ENCODE measurements around the gene LMX1B. TPM values are rescaled to one million over a fixed set of nuclear protein-coding genes. Genes with fewer than 3 reads are reported as not detected.
"Not testable (repeated sequence)": the region's sequence is repeated elsewhere in the genome, so short reads cannot be mapped to it uniquely, and the experiment has no call there.

Gene LMX1B
- total RNA-seq, 8 experiments from 2014 or later = 0.05 to 3.2 (median 0.25) TPM; not detected in 2

DNA sequence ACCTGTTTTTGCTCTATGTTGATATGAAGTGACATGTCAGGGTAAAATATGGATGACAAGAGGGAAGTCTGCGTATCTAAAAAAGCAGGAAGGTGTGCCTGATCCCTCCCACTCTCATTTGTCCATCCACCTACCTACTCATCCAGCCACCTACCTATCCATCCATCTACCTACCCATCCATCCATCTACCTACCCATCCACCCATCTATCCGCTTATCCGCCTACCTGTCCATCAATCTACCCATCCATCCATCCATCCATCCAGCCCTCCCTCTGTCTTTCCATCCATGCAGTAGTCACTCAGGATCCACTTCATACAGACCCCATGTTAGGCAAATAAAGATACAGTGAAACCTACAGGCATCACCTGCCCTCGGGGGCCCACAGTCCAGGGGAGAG is 32.4 kb downstream of the LMX1B start:
- 52 to 67% (median 65%) methylated on average over 1 to 4 of the region's 4 CpGs; no CpG with 5 or more reads in 5 of the 10 experiments for WGBS, 10 experiments
- no peak for ATAC-seq (replicated peaks in 6 of 8)
- in situ Hi-C loops (cut with MboI; ENCODE audit: low pct_unique_long_range_greater_than_20kb in 2 of 9, low sequenced_read_pairs in 9 of 9, unreplicated experiment in 9 of 9) = no loop called here
- H3K4me1 ChIP-seq (replicated peaks in 1 of 2) = peaks cover 32 to 34% of the 10 kb centered on the region in 2 donors
- no peak overlapping the region for H3K4me3 ChIP-seq
- H3K27ac ChIP-seq = no peak overlapping the region

GRCh38 chr9:126647585-126648411 is 34.1 kb downstream of the LMX1B start:
- H3K4me1 ChIP-seq (replicated peaks in 1 of 2) = peaks cover 46 to 49% of the 10 kb centered on the region in 2 donors
- WGBS, 10 experiments = 10 to 49% (median 24%) methylated on average over 1 to 10 of the region's 16 CpGs; no CpG with 5 or more reads in 1 of the 10 experiments
- H3K27ac ChIP-seq = no peak overlapping the region
- ATAC-seq (replicated peaks in 6 of 8) = peak; percentile 6 to 89 (median 44)
- no peak overlapping the region for H3K4me3 ChIP-seq
- in situ Hi-C loops (cut with MboI; ENCODE audit: low pct_unique_long_range_greater_than_20kb in 2 of 9, low sequenced_read_pairs in 9 of 9, unreplicated experiment in 9 of 9) = no loop called here

DNA sequence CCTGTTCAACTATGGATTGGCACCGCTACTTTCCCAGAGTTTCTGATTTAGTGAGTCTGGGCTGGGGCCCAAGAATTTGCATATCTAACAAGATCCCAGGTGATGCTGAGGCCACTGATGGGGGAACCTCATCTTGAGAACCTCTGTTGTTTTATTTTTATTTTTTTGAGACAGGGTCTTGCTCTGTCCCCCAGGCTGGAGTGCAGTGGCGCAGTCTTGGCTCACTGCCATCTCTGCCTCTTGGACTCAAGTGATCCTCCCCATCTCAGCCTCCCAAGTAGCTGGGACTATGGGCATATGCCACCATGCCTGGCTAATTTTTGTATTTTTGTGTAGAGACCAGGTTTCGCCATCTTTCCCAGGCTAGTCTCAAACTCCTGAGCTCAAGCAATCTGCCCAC is 35.7 kb downstream of the LMX1B start:
- ATAC-seq (replicated peaks in 6 of 8) = no peak
- Histone ChIP-seq H3K4me1 (replicated peaks in 1 of 2) (peaks cover 45 to 49% of the 10 kb centered on the region in 2 donors), H3K27ac (no peak overlapping the region), H3K4me3 (no peak overlapping the region)
- in situ Hi-C loops (cut with MboI; ENCODE audit: low pct_unique_long_range_greater_than_20kb in 2 of 9, low sequenced_read_pairs in 9 of 9, unreplicated experiment in 9 of 9) = no loop called here
- WGBS, 10 experiments = 29 to 100% (median 90%) methylated on average over 1 to 3 of the region's 3 CpGs; no CpG with 5 or more reads in 3 of the 10 experiments

- WGBS, 10 experiments = 10 to 90% (median 35%) methylated on average over 1 to 13 of the region's 24 CpGs; no CpG with 5 or more reads in 1 of the 10 experiments
- H3K27ac ChIP-seq = peak overlapping the region in 1 of 2 donors; percentile 3
- peaks cover 45 to 49% of the 10 kb centered on the region in 2 donors for H3K4me1 ChIP-seq (replicated peaks in 1 of 2)
- H3K4me3 ChIP-seq = no peak overlapping the region
- ATAC-seq (replicated peaks in 6 of 8) = peak in 5 of 8 experiments; percentile 77 to 86 (median 84)
- in situ Hi-C loops (cut with MboI; ENCODE audit: low pct_unique_long_range_greater_than_20kb in 2 of 9, low sequenced_read_pairs in 9 of 9, unreplicated experiment in 9 of 9) = no loop called here
Measured at GRCh38 chr9:126650404-126651341, 36.9 kb downstream of the LMX1B start.

GRCh38 chr9:126652140-126652582 is 38.4 kb downstream of the LMX1B start:
- Histone ChIP-seq H3K27ac (no peak overlapping the region), H3K4me3 (no peak overlapping the region), H3K4me1 (replicated peaks in 1 of 2) (peaks cover 45 to 46% of the 10 kb centered on the region in 2 donors)
- WGBS, 10 experiments = 0 to 10% methylated on average over 2 of the region's 18 CpGs; no CpG with 5 or more reads in 8 of the 10 experiments
- no peak for ATAC-seq (replicated peaks in 6 of 8)
- in situ Hi-C loops (cut with MboI; ENCODE audit: low pct_unique_long_range_greater_than_20kb in 2 of 9, low sequenced_read_pairs in 9 of 9, unreplicated experiment in 9 of 9) = no loop called here

DNA sequence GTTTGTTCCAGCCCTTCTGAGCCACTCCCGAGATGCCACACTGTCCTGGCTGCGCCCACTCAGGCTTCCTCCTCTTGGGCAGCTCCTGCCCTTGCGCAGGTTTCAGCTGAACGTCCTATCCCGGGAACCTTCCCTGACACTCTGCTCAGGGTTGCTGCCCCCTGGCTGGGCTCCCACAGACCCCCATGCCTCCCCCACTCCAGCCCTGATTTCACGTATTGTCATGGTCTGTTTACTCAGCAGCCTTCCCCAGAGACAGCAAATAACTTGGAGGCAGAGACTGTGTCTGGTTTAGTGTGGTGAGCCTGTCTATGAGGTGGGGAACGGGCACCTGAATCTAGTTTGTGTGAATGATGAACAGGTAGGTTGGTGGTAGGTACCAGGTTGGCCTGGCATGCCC is 40.4 kb downstream of the LMX1B start:
- peaks cover 36 to 38% of the 10 kb centered on the region in 2 donors for H3K4me1 ChIP-seq (replicated peaks in 1 of 2)
- WGBS, 10 experiments = 40 to 100% (median 44%) methylated on average over 1 to 5 of the region's 7 CpGs; no CpG with 5 or more reads in 7 of the 10 experiments

GRCh38 chr9:126656214-126656613 is 42.5 kb downstream of the LMX1B start:
- ATAC-seq (replicated peaks in 6 of 8); H3K4me3 ChIP-seq; in situ Hi-C loops (cut with MboI; ENCODE audit: low pct_unique_long_range_greater_than_20kb in 2 of 9, low sequenced_read_pairs in 9 of 9, unreplicated experiment in 9 of 9); H3K27ac ChIP-seq: not testable (repeated sequence)
- peaks cover 22 to 27% of the 10 kb centered on the region in 2 donors for H3K4me1 ChIP-seq (replicated peaks in 1 of 2)
- WGBS, 10 experiments = 0 to 90% (median 50%) methylated on average over 1 to 3 of the region's 4 CpGs; no CpG with 5 or more reads in 1 of the 10 experiments

More for the DNA sequence above, 40.4 kb downstream of the LMX1B start:
- Histone ChIP-seq H3K27ac (no peak overlapping the region), H3K4me3 (no peak overlapping the region)
- in situ Hi-C loops (cut with MboI; ENCODE audit: low pct_unique_long_range_greater_than_20kb in 2 of 9, low sequenced_read_pairs in 9 of 9, unreplicated experiment in 9 of 9) = no loop called here
- no peak for ATAC-seq (replicated peaks in 6 of 8)

GRCh38 chr9:126658201-126658825 is 44.6 kb downstream of the LMX1B start:
- WGBS, 10 experiments = 20 to 61% (median 55%) methylated on average over 1 to 9 of the region's 13 CpGs; no CpG with 5 or more reads in 5 of the 10 experiments
- in situ Hi-C loops (cut with MboI; ENCODE audit: low pct_unique_long_range_greater_than_20kb in 2 of 9, low sequenced_read_pairs in 9 of 9, unreplicated experiment in 9 of 9) = no loop called here
- Histone ChIP-seq H3K4me1 (replicated peaks in 1 of 2) (peaks cover 8 to 20% of the 10 kb centered on the region in 2 donors), H3K4me3 (no peak overlapping the region), H3K27ac (no peak overlapping the region)
- ATAC-seq (replicated peaks in 6 of 8) = peak in 1 of 8 experiments; percentile 3

GRCh38 chr9:126658956-126659555 is 45.3 kb downstream of the LMX1B start:
- peak in 5 of 8 experiments; percentile 54 to 86 (median 65) for ATAC-seq (replicated peaks in 6 of 8)
- Histone ChIP-seq H3K27ac (no peak overlapping the region), H3K4me1 (replicated peaks in 1 of 2) (peaks cover 8 to 20% of the 10 kb centered on the region in 2 donors), H3K4me3 (no peak overlapping the region)
- in situ Hi-C loops (cut with MboI; ENCODE audit: low pct_unique_long_range_greater_than_20kb in 2 of 9, low sequenced_read_pairs in 9 of 9, unreplicated experiment in 9 of 9) = no loop called here
- 20 to 78% (median 36%) methylated on average over 1 to 5 of the region's 11 CpGs; no CpG with 5 or more reads in 6 of the 10 experiments for WGBS, 10 experiments

- 14 to 100% (median 57%) methylated on average over 1 to 3 of the region's 17 CpGs; no CpG with 5 or more reads in 7 of the 10 experiments for WGBS, 10 experiments
- peaks cover 14 to 31% of the 10 kb centered on the region in 2 donors for H3K4me1 ChIP-seq (replicated peaks in 1 of 2)
- in situ Hi-C loops (cut with MboI; ENCODE audit: low pct_unique_long_range_greater_than_20kb in 2 of 9, low sequenced_read_pairs in 9 of 9, unreplicated experiment in 9 of 9) = no loop called here
Measured at GRCh38 chr9:126661122-126661520, 47.4 kb downstream of the LMX1B start.

DNA sequence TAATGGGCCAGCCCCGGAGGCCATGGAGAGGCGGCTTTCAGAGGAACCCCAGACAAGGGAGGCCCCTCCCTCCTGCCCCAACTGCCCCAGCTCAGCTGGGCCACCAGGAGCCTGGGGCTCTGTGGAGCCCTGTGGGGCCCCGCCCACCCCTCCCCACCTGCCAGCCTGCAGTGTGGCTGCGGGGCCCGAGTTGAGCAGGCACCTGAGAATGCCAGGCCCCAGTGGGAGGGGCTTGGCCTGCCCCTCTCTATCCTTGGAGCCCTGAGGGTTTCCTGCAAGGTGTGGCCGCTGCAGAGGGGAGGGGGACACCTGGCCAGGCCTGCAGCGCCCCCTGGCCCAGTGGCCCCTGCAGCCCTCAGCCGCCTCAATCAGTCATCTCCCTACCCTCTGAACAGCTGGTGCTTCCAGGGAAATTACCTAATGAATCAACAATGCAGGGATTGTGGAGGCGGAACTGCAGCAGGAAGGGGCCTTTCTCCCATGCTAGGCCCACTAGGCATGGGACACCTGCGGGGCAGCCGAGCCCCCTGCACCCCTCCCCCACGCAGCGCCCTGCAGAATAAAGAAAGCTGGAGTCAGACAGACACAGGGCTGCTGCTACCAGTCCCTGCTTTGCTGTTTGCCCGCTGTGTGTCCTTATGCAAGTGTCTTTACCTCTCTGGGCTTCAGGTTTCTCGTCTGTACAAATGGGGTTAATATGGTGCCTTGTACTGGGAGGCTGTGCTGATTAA is 48.0 kb downstream of the LMX1B start:
- WGBS, 10 experiments = 17 to 80% (median 45%) methylated on average over 1 to 4 of the region's 15 CpGs; no CpG with 5 or more reads in 6 of the 10 experiments
- H3K27ac ChIP-seq = no peak overlapping the region
- in situ Hi-C loops (cut with MboI; ENCODE audit: low pct_unique_long_range_greater_than_20kb in 2 of 9, low sequenced_read_pairs in 9 of 9, unreplicated experiment in 9 of 9) = no loop called here
- peak in 5 of 8 experiments; percentile 6 to 48 (median 15) for ATAC-seq (replicated peaks in 6 of 8)
- peaks cover 14 to 31% of the 10 kb centered on the region in 2 donors for H3K4me1 ChIP-seq (replicated peaks in 1 of 2)
- no peak overlapping the region for H3K4me3 ChIP-seq

More at GRCh38 chr9:126661122-126661520, 47.4 kb downstream of the LMX1B start:
- ATAC-seq (replicated peaks in 6 of 8) = peak in 1 of 8 experiments; percentile 1
- H3K27ac ChIP-seq = no peak overlapping the region
- H3K4me3 ChIP-seq = no peak overlapping the region
